HCT116 (cell line): ENCODE measurements around the gene PCSK9. TPM values are rescaled to one million over a fixed set of nuclear protein-coding genes. Genes with fewer than 3 reads are reported as not detected.

ENCODE experiments used
- ATAC-seq: fragments of 200-7000 bp; cut with Tn5 transposase; 2 replicates; pipeline ENCODE4 v1.9.1; 2020; ENCODE audit warnings: mild to moderate bottlenecking, moderate library complexity
- BruUV-seq: library from RNA; stranded (reverse); fragments of 400-500 nt; replicated peaks from 2 replicates; lab custom pipeline; 2021; lab: Mats Ljungman, UMichigan
- CTCF ChIA-PET: fragments of 300-600 bp; sonication (Branson Sonifier 250); formaldehyde crosslinking; loops from one replicate; lab custom pipeline; 2021; ENCODE audit warnings: antibody characterized with exemption; lab: Charles Lee
- POLR2A ChIA-PET: fragments of 300-600, 350-600 bp; sonication (Branson Sonifier 250); formaldehyde crosslinking; loops from one replicate; lab custom pipeline; 2021; ENCODE audit warnings: antibody characterized with exemption; lab: Charles Lee
- RAD21 ChIA-PET, 2 experiments: fragments of 300-600 bp; sonication (Branson Sonifier 250); formaldehyde crosslinking; loops; one replicate each; lab custom pipeline; 2023; ENCODE audit warnings: low total read pairs in 2 of 2; ENCODE audit not compliant: uncharacterized antibody in 2 of 2, unreplicated experiment in 2 of 2, low non-redundant PET in 1 of 2; lab: Charles Lee
- DNase-seq: peaks from one replicate; pipeline ENCODE4 v3.0.0-alpha.2; 2010; ENCODE audit warnings: low read depth, low spot score
- H2AFZ ChIP-seq: fragments of 200-600 bp; shearing (Covaris generic), sonication (generic); 2 replicates; pipeline ENCODE4 v1.6.1; 2017; ENCODE audit warnings: low read depth, mixed run types, mixed read lengths, antibody characterized with exemption, low read length; ENCODE audit not compliant: poor library complexity, severe bottlenecking
- H3K27ac ChIP-seq: 2 replicates; pipeline ENCODE4 v1.5.1; 2012; ENCODE audit warnings: low read depth, low read length
- H3K27me3 ChIP-seq: fragments of 200-600 bp; sonication (generic); 2 replicates; pipeline ENCODE4 v1.6.1; 2016; ENCODE audit warnings: mixed run types, low read length, mixed read lengths; ENCODE audit not compliant: insufficient read depth
- H3K36me3 ChIP-seq, 2 experiments: fragments of 200-500 bp in 1 of 2; fragments of 200-600 bp in 1 of 2; sonication (Bioruptor generic) in 1 of 2; sonication (generic) in 1 of 2; 2 replicates each; pipeline versions ENCODE4 v1.5.1 to v1.6.1; 2014 to 2016; ENCODE audit warnings: low read length in 2 of 2, inconsistent platforms in 1 of 2, mixed read lengths in 1 of 2, mixed run types in 1 of 2; ENCODE audit not compliant: insufficient read depth in 2 of 2, control insufficient read depth in 1 of 2
- H3K4me1 ChIP-seq, 2 experiments: fragments of 200-600 bp in 1 of 2; sonication (generic) in 1 of 2; 2 replicates each; pipeline versions ENCODE4 v1.5.1 to v1.6.1; 2012 to 2017; ENCODE audit warnings: low read length in 2 of 2, inconsistent platforms in 1 of 2, mild to moderate bottlenecking in 1 of 2, mixed read lengths in 1 of 2, mixed run types in 1 of 2, moderate library complexity in 1 of 2; ENCODE audit not compliant: insufficient read depth in 2 of 2, control insufficient read depth in 1 of 2
- H3K4me2 ChIP-seq: fragments of 200-600 bp; sonication (generic); 2 replicates; pipeline ENCODE4 v1.6.1; 2017; ENCODE audit warnings: mixed run types, low read length, mixed read lengths
- H3K4me3 ChIP-seq, 2 experiments: fragments of 200-600 bp in 1 of 2; sonication (generic) in 1 of 2; replicated peaks in 1 of 2; 2 replicates each; pipeline ENCODE4 v1.5.1; 2011 to 2016; ENCODE audit warnings: low read length in 2 of 2, control low read depth in 1 of 2, low read depth in 1 of 2, mild to moderate bottlenecking in 1 of 2, mixed read lengths in 1 of 2, mixed run types in 1 of 2
- H3K79me2 ChIP-seq: fragments of 200-600 bp; sonication (generic); 2 replicates; pipeline ENCODE4 v1.6.1; 2017; ENCODE audit warnings: mild to moderate bottlenecking, mixed run types, low read length, moderate library complexity, mixed read lengths; ENCODE audit not compliant: insufficient read depth
- H3K9ac ChIP-seq: fragments of 200-600 bp; sonication (generic); 2 replicates; pipeline ENCODE4 v1.6.1; 2016; ENCODE audit warnings: low read length, mixed read lengths
- H3K9me2 ChIP-seq: fragments of 200-600 bp; sonication (generic), shearing (Covaris generic); 2 replicates; pipeline ENCODE4 v1.6.1; 2017; ENCODE audit warnings: mixed run types, mild to moderate bottlenecking, moderate library complexity; ENCODE audit not compliant: insufficient read depth
- H3K9me3 ChIP-seq, 2 experiments: fragments of 200-500 bp in 1 of 2; fragments of 200-600 bp in 1 of 2; sonication (Bioruptor generic) in 1 of 2; sonication (generic) in 1 of 2; 2 replicates each; pipeline ENCODE4 v1.6.1; 2014 to 2017; ENCODE audit warnings: low read length in 2 of 2, mixed read lengths in 2 of 2, inconsistent platforms in 1 of 2, low read depth in 1 of 2, mild to moderate bottlenecking in 1 of 2, mixed run types in 1 of 2, moderate library complexity in 1 of 2; ENCODE audit not compliant: control insufficient read depth in 1 of 2, insufficient read depth in 1 of 2
- H4K20me1 ChIP-seq: fragments of 200-600 bp; sonication (generic), shearing (Covaris generic); 2 replicates; pipeline ENCODE4 v1.6.1; 2017; ENCODE audit warnings: mixed run types, mild to moderate bottlenecking, moderate library complexity; ENCODE audit not compliant: insufficient read depth
- ATF3 ChIP-seq: IDR thresholded peaks from 2 replicates; pipeline ENCODE4 v1.6.1; 2012
- CBX3 ChIP-seq: IDR thresholded peaks from 2 replicates; pipeline ENCODE4 v1.6.1; 2012; ENCODE audit warnings: low read depth
- CEBPB ChIP-seq: IDR thresholded peaks from 2 replicates; pipeline ENCODE4 v1.6.1; 2012; ENCODE audit warnings: low read depth
- ELF1 ChIP-seq: IDR thresholded peaks from 2 replicates; pipeline ENCODE4 v1.6.1; 2012; ENCODE audit warnings: low read depth, borderline replicate concordance
- EZH2 ChIP-seq: fragments of 200-600 bp; sonication (generic); IDR thresholded peaks from 2 replicates; pipeline ENCODE4 v1.6.1; 2017; ENCODE audit warnings: antibody characterized with exemption, mixed run types
- EZH2phosphoT487 ChIP-seq: fragments of 200-600 bp; IDR thresholded peaks from 2 replicates; pipeline ENCODE4 v1.6.1; 2018; ENCODE audit warnings: antibody characterized with exemption, borderline replicate concordance
- FOSL1 ChIP-seq: IDR thresholded peaks from 2 replicates; pipeline ENCODE4 v1.6.1; 2012; ENCODE audit warnings: low read depth
- JUND ChIP-seq: IDR thresholded peaks from 2 replicates; pipeline ENCODE4 v1.6.1; 2012
- POLR2A ChIP-seq: IDR thresholded peaks from 2 replicates; pipeline ENCODE4 v1.7.0; 2011; ENCODE audit warnings: borderline replicate concordance; ENCODE audit not compliant: insufficient read depth, insufficient read length; ENCODE audit errors: extremely low read depth
- POLR2AphosphoS5 ChIP-seq: IDR thresholded peaks from 2 replicates; pipeline ENCODE4 v1.6.1; 2011; ENCODE audit warnings: mild to moderate bottlenecking, low read depth, low read length, moderate library complexity
- RAD21 ChIP-seq: IDR thresholded peaks from 2 replicates; pipeline ENCODE4 v1.6.1; 2012; ENCODE audit warnings: low read depth, mild to moderate bottlenecking
- SIN3A ChIP-seq: IDR thresholded peaks from 2 replicates; pipeline ENCODE4 v1.6.1; 2012; ENCODE audit warnings: low read depth
- SP1 ChIP-seq: IDR thresholded peaks from 2 replicates; pipeline ENCODE4 v1.6.1; 2012; ENCODE audit warnings: low read depth
- SRF ChIP-seq: IDR thresholded peaks from 2 replicates; pipeline ENCODE4 v1.6.1; 2012; ENCODE audit warnings: low read depth
- TCF7L2 ChIP-seq: IDR thresholded peaks from 2 replicates; pipeline ENCODE4 v1.7.0; 2011; ENCODE audit warnings: borderline replicate concordance, inconsistent platforms; ENCODE audit not compliant: insufficient read depth, insufficient read length; ENCODE audit errors: extremely low read depth
- ZBTB33 ChIP-seq: IDR thresholded peaks from 2 replicates; pipeline ENCODE4 v1.6.1; 2011; ENCODE audit warnings: mild to moderate bottlenecking, low read length, moderate library complexity; ENCODE audit not compliant: insufficient replicate concordance; ENCODE audit errors: extremely low read depth
- ZNF274 ChIP-seq: fragments of 200-500 bp; sonication (Bioruptor generic); IDR thresholded peaks from 2 replicates; pipeline ENCODE4 v1.6.1; 2014; ENCODE audit warnings: mild to moderate bottlenecking, low read depth, low read length, inconsistent platforms
- intact Hi-C: fragments of 100-400 bp; cut with micrococcal nuclease; formaldehyde crosslinking; loops from 2 replicates; pipeline ENCODE4 v1.10.0; 2022
- total RNA-seq: library from RNA; stranded (reverse); gene quantifications from one replicate; pipeline ENCODE4 v1.2.1, GENCODE V29; 2021; ENCODE audit not compliant: unreplicated experiment
- TF ChIP-seq, protein P1 (sequence below): IDR thresholded peaks from 2 replicates; pipeline ENCODE4 v1.6.1; 2012; ENCODE audit warnings: low read depth
- TF ChIP-seq, protein P2 (sequence below), 3 experiments: fragments of 200-600 bp in 1 of 3; sonication (generic) in 1 of 3; IDR thresholded peaks in 2 of 3; conservative IDR thresholded peaks in 1 of 3; 2 replicates each; pipeline ENCODE4 v1.5.1; 2012 to 2017; ENCODE audit warnings: low read depth in 2 of 3, low read length in 2 of 3, antibody characterized with exemption in 1 of 3, borderline replicate concordance in 1 of 3, control low read depth in 1 of 3, mild to moderate bottlenecking in 1 of 3, mixed read lengths in 1 of 3, mixed run types in 1 of 3, moderate library complexity in 1 of 3; ENCODE audit not compliant: insufficient read depth in 1 of 3
- TF ChIP-seq, protein P3 (sequence below): IDR thresholded peaks from 2 replicates; pipeline ENCODE4 v1.6.1; 2012

PCSK9 gene
- total RNA-seq, 1 experiment from 2014 or later: 39.6 TPM

- ChIA-PET CTCF (no interaction called here), POLR2A (no interaction called here)
Measured at GRCh38 chr1:55010887-55011217, 28.5 kb upstream of the PCSK9 start.

More at GRCh38 chr1:55010887-55011217, 28.5 kb upstream of the PCSK9 start:
- H3K9ac ChIP-seq: no peak overlapping the region
- intact Hi-C loops: no loop called here
- H3K9me2 ChIP-seq: no peaks in the 10 kb centered on the region
- TF ChIP-seq SIN3A (no peak), EZH2phosphoT487 (no peak), CBX3 (no peak), JUND (no peak), CEBPB (no peak), EZH2 (no peak), POLR2AphosphoS5 (no peak), RAD21 (no peak), FOSL1 (no peak), SRF (no peak), ATF3 (no peak), ELF1 (no peak), SP1 (no peak), TCF7L2 (no peak), ZBTB33 (no peak), POLR2A (no peak), ZNF274 (no peak)
- TF ChIP-seq, protein P1, sequence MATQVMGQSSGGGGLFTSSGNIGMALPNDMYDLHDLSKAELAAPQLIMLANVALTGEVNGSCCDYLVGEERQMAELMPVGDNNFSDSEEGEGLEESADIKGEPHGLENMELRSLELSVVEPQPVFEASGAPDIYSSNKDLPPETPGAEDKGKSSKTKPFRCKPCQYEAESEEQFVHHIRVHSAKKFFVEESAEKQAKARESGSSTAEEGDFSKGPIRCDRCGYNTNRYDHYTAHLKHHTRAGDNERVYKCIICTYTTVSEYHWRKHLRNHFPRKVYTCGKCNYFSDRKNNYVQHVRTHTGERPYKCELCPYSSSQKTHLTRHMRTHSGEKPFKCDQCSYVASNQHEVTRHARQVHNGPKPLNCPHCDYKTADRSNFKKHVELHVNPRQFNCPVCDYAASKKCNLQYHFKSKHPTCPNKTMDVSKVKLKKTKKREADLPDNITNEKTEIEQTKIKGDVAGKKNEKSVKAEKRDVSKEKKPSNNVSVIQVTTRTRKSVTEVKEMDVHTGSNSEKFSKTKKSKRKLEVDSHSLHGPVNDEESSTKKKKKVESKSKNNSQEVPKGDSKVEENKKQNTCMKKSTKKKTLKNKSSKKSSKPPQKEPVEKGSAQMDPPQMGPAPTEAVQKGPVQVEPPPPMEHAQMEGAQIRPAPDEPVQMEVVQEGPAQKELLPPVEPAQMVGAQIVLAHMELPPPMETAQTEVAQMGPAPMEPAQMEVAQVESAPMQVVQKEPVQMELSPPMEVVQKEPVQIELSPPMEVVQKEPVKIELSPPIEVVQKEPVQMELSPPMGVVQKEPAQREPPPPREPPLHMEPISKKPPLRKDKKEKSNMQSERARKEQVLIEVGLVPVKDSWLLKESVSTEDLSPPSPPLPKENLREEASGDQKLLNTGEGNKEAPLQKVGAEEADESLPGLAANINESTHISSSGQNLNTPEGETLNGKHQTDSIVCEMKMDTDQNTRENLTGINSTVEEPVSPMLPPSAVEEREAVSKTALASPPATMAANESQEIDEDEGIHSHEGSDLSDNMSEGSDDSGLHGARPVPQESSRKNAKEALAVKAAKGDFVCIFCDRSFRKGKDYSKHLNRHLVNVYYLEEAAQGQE: no peak
- TF ChIP-seq, protein P2, sequence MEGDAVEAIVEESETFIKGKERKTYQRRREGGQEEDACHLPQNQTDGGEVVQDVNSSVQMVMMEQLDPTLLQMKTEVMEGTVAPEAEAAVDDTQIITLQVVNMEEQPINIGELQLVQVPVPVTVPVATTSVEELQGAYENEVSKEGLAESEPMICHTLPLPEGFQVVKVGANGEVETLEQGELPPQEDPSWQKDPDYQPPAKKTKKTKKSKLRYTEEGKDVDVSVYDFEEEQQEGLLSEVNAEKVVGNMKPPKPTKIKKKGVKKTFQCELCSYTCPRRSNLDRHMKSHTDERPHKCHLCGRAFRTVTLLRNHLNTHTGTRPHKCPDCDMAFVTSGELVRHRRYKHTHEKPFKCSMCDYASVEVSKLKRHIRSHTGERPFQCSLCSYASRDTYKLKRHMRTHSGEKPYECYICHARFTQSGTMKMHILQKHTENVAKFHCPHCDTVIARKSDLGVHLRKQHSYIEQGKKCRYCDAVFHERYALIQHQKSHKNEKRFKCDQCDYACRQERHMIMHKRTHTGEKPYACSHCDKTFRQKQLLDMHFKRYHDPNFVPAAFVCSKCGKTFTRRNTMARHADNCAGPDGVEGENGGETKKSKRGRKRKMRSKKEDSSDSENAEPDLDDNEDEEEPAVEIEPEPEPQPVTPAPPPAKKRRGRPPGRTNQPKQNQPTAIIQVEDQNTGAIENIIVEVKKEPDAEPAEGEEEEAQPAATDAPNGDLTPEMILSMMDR (IDR thresholded peaks at IDR 0.05 in 2 of 3, conservative IDR thresholded peaks at IDR 0.05 in 1 of 3; ENCODE audit: borderline replicate concordance in 1 of 3, insufficient read depth in 1 of 3, low read depth in 2 of 3, low read length in 2 of 3): no peak
- TF ChIP-seq, protein P3, sequence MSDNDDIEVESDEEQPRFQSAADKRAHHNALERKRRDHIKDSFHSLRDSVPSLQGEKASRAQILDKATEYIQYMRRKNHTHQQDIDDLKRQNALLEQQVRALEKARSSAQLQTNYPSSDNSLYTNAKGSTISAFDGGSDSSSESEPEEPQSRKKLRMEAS: no peak
- H3K9me3 ChIP-seq: no peaks in the 10 kb centered on the region
- no peaks in the 10 kb centered on the region for H3K36me3 ChIP-seq
- no peaks in the 10 kb centered on the region for H4K20me1 ChIP-seq
- no TSS peak for BruUV-seq
- no peaks in the 10 kb centered on the region for H3K79me2 ChIP-seq
- H3K4me1 ChIP-seq: peaks cover 0 to 6% of the 10 kb centered on the region in 2 experiments; a peak in 1 of 4 replicates
- no peak for DNase-seq
- H3K27me3 ChIP-seq: peaks cover 12% of the 10 kb centered on the region; the same call in 1 of the 2 replicates
- H2AFZ ChIP-seq: no peak overlapping the region
- ATAC-seq: no peak
- RAD21 ChIA-PET: no interaction called here
- H3K4me3 ChIP-seq: no peak overlapping the region
- no peak overlapping the region for H3K4me2 ChIP-seq
- no peak overlapping the region for H3K27ac ChIP-seq
